ENCODE data around the gene ADAMTS6. TPM values are rescaled to one million over a fixed set of nuclear protein-coding genes. Genes with fewer than 3 reads are reported as not detected.

Gene ADAMTS6
- total RNA-seq, 2 experiments from 2014 or later: 2.0 to 2.6 TPM

GRCh38 chr5:65209341-65209740 lies 272.4 kb downstream of the ADAMTS6 start:
- intact Hi-C loops (cut with DNase I, micrococcal nuclease): no loop called here
- Histone ChIP-seq H3K27ac (ENCODE audit: low read depth in 1 of 2, low read length in 2 of 2) (no peak overlapping the region), H3K9me3 (ENCODE audit: control insufficient read depth in 1 of 2, insufficient read depth in 1 of 2, low read length in 2 of 2) (no peaks in the 10 kb centered on the region), H3K36me3 (ENCODE audit: insufficient read depth, low read length) (no peaks in the 10 kb centered on the region), H3K4me1 (ENCODE audit: insufficient read depth, low read length) (no peaks in the 10 kb centered on the region), H3K4me3 (ENCODE audit: low read length) (no peak overlapping the region), H3K27me3 (ENCODE audit: control insufficient read depth in 1 of 2, insufficient read depth in 2 of 2, low read length in 2 of 2) (no peaks in the 10 kb centered on the region)
- Mint-ChIP-seq H3K4me1 (ENCODE audit: low read depth) (no peaks in the 10 kb centered on the region), H3K4me3 (no peak overlapping the region), H3K36me3 (ENCODE audit: low read depth) (no peaks in the 10 kb centered on the region), H3K27ac (no peak overlapping the region), H3K9me3 (no peaks in the 10 kb centered on the region), H3K27me3 (no peaks in the 10 kb centered on the region)
- no peak for DNase-seq
- ChIA-PET CTCF (interaction anchor here (0.6 kb wide), 1 partner anchor 80 kb away, joined by 5 read pairs; no protein-coding TSS in a partner anchor), POLR2A (no interaction called here)
- no peak for ATAC-seq (ENCODE audit: poor library complexity)
- no peak for TF ChIP-seq CTCF (IDR thresholded peaks at IDR 0.05)

DNA sequence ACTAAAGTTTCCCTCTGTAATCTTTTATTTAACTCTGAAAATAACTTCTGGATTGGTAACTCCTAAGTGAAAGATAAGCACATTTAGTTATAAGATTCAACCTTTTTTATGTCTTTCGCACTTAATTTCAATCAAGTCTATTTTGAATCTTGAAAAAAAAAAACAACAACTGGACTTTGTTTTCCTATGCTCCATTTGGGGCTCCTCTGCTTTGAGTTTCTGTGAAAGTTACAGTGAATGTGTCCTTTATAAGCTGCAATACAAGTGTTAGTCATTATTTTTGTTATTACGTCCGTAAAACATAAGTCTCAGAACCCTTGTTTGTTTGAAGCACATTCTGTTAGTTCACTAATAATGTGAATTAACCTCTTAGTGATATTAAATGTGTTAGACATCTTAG lies 276.8 kb downstream of the ADAMTS6 start:
- Mint-ChIP-seq H3K36me3 (ENCODE audit: low read depth) (no peaks in the 10 kb centered on the region), H3K9me3 (no peaks in the 10 kb centered on the region), H3K27me3 (no peaks in the 10 kb centered on the region), H3K4me1 (ENCODE audit: low read depth) (no peaks in the 10 kb centered on the region), H3K27ac (no peak overlapping the region), H3K4me3 (no peak overlapping the region)
- ATAC-seq (ENCODE audit: poor library complexity): no peak
- no peak for TF ChIP-seq CTCF (IDR thresholded peaks at IDR 0.05)
- no peaks in the 10 kb centered on the region for H3K27me3 ChIP-seq (ENCODE audit: control insufficient read depth in 1 of 2, insufficient read depth in 2 of 2, low read length in 2 of 2)
- H3K9me3 ChIP-seq (ENCODE audit: control insufficient read depth in 1 of 2, insufficient read depth in 1 of 2, low read length in 2 of 2): no peaks in the 10 kb centered on the region
- DNase-seq: no peak
- intact Hi-C loops (cut with DNase I, micrococcal nuclease): no loop called here
- no peak overlapping the region for H3K4me3 ChIP-seq (ENCODE audit: low read length)
- H3K4me1 ChIP-seq (ENCODE audit: insufficient read depth, low read length): no peaks in the 10 kb centered on the region
- POLR2A ChIA-PET: no interaction called here
- no peaks in the 10 kb centered on the region for H3K36me3 ChIP-seq (ENCODE audit: insufficient read depth, low read length)
- no peak overlapping the region for H3K27ac ChIP-seq (ENCODE audit: low read depth in 1 of 2, low read length in 2 of 2)
- CTCF ChIA-PET: no interaction called here

DNA sequence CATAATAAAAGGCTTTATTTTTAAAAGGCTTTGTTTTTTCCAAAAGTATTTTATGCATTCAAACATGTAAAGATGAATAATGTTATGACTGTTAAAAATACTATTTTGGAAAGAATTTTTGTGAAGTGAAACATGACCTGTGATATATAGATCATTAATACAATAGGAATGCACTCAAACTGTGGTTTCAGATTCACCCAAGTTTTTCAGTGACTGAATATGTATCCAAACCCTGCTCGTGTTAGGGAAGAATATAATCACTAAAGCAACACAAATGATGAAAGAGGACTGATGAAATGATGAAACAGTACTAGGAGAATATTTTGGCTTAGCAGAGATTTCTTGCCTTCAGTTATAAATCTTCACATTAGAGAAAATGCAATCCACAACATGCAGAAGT lies 278.0 kb downstream of the ADAMTS6 start:
- Mint-ChIP-seq H3K4me3 (no peak overlapping the region), H3K36me3 (ENCODE audit: low read depth) (no peaks in the 10 kb centered on the region), H3K27ac (no peak overlapping the region), H3K4me1 (ENCODE audit: low read depth) (no peaks in the 10 kb centered on the region), H3K27me3 (no peaks in the 10 kb centered on the region), H3K9me3 (no peaks in the 10 kb centered on the region)
- ChIA-PET POLR2A (no interaction called here), CTCF (interaction anchor here (0.7 kb wide), 1 partner anchor 79 kb away, joined by 3 read pairs; no protein-coding TSS in a partner anchor)
- no peak for TF ChIP-seq CTCF (IDR thresholded peaks at IDR 0.05)
- no peaks in the 10 kb centered on the region for H3K27me3 ChIP-seq (ENCODE audit: control insufficient read depth in 1 of 2, insufficient read depth in 2 of 2, low read length in 2 of 2)
- ATAC-seq (ENCODE audit: poor library complexity): no peak
- intact Hi-C loops (cut with DNase I, micrococcal nuclease): no loop called here
- H3K9me3 ChIP-seq (ENCODE audit: control insufficient read depth in 1 of 2, insufficient read depth in 1 of 2, low read length in 2 of 2): no peaks in the 10 kb centered on the region
- H3K4me1 ChIP-seq (ENCODE audit: insufficient read depth, low read length): no peaks in the 10 kb centered on the region
- no peak for DNase-seq
- H3K36me3 ChIP-seq (ENCODE audit: insufficient read depth, low read length): no peaks in the 10 kb centered on the region
- no peak overlapping the region for H3K4me3 ChIP-seq (ENCODE audit: low read length)
- no peak overlapping the region for H3K27ac ChIP-seq (ENCODE audit: low read depth in 1 of 2, low read length in 2 of 2)

Data from CD4-positive, alpha-beta T cell (primary cell).